ENCODE measurements around the gene AFG1L.

DNA sequence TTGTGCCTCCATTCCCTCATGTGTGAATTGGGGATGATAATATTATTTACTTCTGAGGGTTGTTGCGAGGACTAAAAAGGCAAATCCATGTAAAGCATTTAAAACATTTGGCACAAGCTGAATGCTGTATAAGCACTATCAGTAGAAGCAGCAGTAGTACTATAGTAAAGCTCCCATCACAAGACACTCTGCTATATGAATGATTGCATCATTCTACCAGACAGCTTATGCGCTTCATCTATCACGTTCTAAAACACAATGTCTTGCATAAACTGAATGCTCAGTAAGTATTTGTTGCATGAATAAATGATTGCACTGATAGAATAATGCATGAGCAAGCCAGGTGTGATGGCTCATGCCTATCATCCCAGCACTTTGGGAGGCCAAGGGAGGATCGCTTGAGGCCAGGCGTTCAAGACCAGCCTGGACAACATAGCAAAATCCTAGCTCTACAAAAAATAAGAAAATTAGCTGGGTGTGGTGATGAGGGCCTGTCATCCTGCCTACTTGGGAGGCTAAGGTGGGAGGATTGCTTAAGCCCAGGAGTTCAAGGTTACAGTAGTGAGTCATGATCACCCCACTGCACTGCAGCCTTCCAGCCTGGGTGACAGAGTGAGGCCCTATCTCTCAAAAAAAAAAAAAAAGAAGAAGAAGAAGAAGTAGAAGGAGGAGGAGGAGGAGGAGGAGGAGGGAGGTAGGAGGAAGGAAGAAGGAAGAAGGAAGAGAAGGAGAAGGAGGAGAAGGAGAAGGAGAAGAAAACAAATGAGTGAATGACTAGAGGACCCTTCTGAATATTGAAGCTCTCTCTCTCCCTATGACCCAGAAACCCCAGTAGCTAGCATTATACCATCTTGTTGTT, 215.8 kb downstream of the AFG1L start:
- TF ChIP-seq EP300 (IDR thresholded peaks at IDR 0.05) (no peak), POLR2A (IDR thresholded peaks at IDR 0.05) (no peak), POLR2AphosphoS5 (IDR thresholded peaks at IDR 0.05) (no peak)
- TF ChIP-seq, protein P1, sequence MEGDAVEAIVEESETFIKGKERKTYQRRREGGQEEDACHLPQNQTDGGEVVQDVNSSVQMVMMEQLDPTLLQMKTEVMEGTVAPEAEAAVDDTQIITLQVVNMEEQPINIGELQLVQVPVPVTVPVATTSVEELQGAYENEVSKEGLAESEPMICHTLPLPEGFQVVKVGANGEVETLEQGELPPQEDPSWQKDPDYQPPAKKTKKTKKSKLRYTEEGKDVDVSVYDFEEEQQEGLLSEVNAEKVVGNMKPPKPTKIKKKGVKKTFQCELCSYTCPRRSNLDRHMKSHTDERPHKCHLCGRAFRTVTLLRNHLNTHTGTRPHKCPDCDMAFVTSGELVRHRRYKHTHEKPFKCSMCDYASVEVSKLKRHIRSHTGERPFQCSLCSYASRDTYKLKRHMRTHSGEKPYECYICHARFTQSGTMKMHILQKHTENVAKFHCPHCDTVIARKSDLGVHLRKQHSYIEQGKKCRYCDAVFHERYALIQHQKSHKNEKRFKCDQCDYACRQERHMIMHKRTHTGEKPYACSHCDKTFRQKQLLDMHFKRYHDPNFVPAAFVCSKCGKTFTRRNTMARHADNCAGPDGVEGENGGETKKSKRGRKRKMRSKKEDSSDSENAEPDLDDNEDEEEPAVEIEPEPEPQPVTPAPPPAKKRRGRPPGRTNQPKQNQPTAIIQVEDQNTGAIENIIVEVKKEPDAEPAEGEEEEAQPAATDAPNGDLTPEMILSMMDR (IDR thresholded peaks at IDR 0.05): no peak

Data from stomach (tissue), 4 donors.